Amniotic epithelial cell (primary cell): Measurements from ENCODE around the gene IPCEF1.
"Not testable (repeated sequence)": the region's sequence is repeated elsewhere in the genome, so short reads cannot be mapped to it uniquely, and the experiment has no call there.

Source experiments
- DNase-seq: peaks from one replicate; pipeline ENCODE4 v3.0.0-alpha.2; 2010; ENCODE audit warnings: low read depth

Gene IPCEF1

GRCh38 chr6:154371281-154371680 lies 14.7 kb upstream of the IPCEF1 start:
- no peak for DNase-seq

- DNase-seq, result peak; percentile 16
Measured at GRCh38 chr6:154370545-154370944, 13.9 kb upstream of the IPCEF1 start.

- DNase-seq, result peak; percentile 45
Measured at GRCh38 chr6:154367839-154368695, 11.5 kb upstream of the IPCEF1 start.

GRCh38 chr6:154367336-154367735 lies 10.7 kb upstream of the IPCEF1 start:
- no peak for DNase-seq

GRCh38 chr6:154363821-154364220 lies 7.2 kb upstream of the IPCEF1 start:
- no peak for DNase-seq

GRCh38 chr6:154361476-154361875 lies 4.9 kb upstream of the IPCEF1 start:
- no peak for DNase-seq

- DNase-seq, result no peak
Measured at GRCh38 chr6:154360476-154360875, 3.9 kb upstream of the IPCEF1 start.

- no peak for DNase-seq
Measured at GRCh38 chr6:154359679-154360078, 3.1 kb upstream of the IPCEF1 start.

- no peak for DNase-seq
Measured at GRCh38 chr6:154359161-154359574, 2.6 kb upstream of the IPCEF1 start.

- peak; percentile 42 for DNase-seq
Measured at GRCh38 chr6:154358019-154358545, 1.5 kb upstream of the IPCEF1 start.

- DNase-seq, result no peak
Measured at GRCh38 chr6:154356113-154356512, 490 bp downstream of the IPCEF1 start.

GRCh38 chr6:154354265-154354777 lies 2.3 kb downstream of the IPCEF1 start:
- no peak for DNase-seq

- DNase-seq, result no peak
Measured at GRCh38 chr6:154353626-154354025, 3.0 kb downstream of the IPCEF1 start.

- no peak for DNase-seq
Measured at GRCh38 chr6:154352898-154353585, 3.6 kb downstream of the IPCEF1 start.

- no peak for DNase-seq
Measured at GRCh38 chr6:154350293-154350692, 6.3 kb downstream of the IPCEF1 start.

GRCh38 chr6:154347981-154348380 lies 8.6 kb downstream of the IPCEF1 start:
- DNase-seq, result no peak

- no peak for DNase-seq
Measured at GRCh38 chr6:154345811-154346210, 10.8 kb downstream of the IPCEF1 start.

GRCh38 chr6:154343473-154344308 lies 12.9 kb downstream of the IPCEF1 start:
- DNase-seq, result peak; percentile 61

- peak; percentile 22 for DNase-seq
Measured at GRCh38 chr6:154341871-154342270, 14.7 kb downstream of the IPCEF1 start.

- DNase-seq, result no peak
Measured at GRCh38 chr6:154341336-154341735, 15.3 kb downstream of the IPCEF1 start.

GRCh38 chr6:154337406-154338005 lies 19.1 kb downstream of the IPCEF1 start:
- no peak for DNase-seq

- DNase-seq, result not testable (repeated sequence)
Measured at GRCh38 chr6:154334147-154334546, 22.5 kb downstream of the IPCEF1 start.
